Stomach smooth muscle (tissue), 2 donors: ENCODE results near the gene RECQL5.

ENCODE experiments used
- H3K27ac ChIP-seq: one replicate; pipeline ENCODE4 v1.7.0; 2013; ENCODE audit warnings: mild to moderate bottlenecking, low read length, inconsistent platforms
- H3K27me3 ChIP-seq, 2 donors: one replicate each; pipeline ENCODE4 v1.7.0; 2013; ENCODE audit warnings: low read length in 2 of 2; ENCODE audit not compliant: insufficient read depth in 2 of 2, control insufficient read depth in 1 of 2
- H3K36me3 ChIP-seq, 2 donors: one replicate each; pipeline ENCODE4 v1.7.0; 2013; ENCODE audit warnings: low read length in 2 of 2; ENCODE audit not compliant: control insufficient read depth in 2 of 2, insufficient read depth in 2 of 2
- H3K4me1 ChIP-seq: one replicate; pipeline ENCODE4 v1.7.0; 2013; ENCODE audit warnings: low read length; ENCODE audit not compliant: control insufficient read depth, insufficient read depth
- H3K4me3 ChIP-seq, 2 donors: one replicate each; pipeline ENCODE4 v1.7.0; 2013; ENCODE audit warnings: low read length in 2 of 2
- H3K9ac ChIP-seq, 2 donors: one replicate each; pipeline ENCODE4 v1.7.0; 2013; ENCODE audit warnings: low read length in 2 of 2, mild to moderate bottlenecking in 1 of 2
- H3K9me3 ChIP-seq, 2 donors: one replicate each; pipeline ENCODE4 v1.7.0; 2013; ENCODE audit warnings: low read length in 2 of 2; ENCODE audit not compliant: control insufficient read depth in 2 of 2
- donor health status: healthy.
- donor health status: Pancreatic carcinoma.

Gene RECQL5

GRCh38 chr17:75697651-75698291 lies 30.8 kb upstream of the RECQL5 start:
- H3K27me3 ChIP-seq: no peaks in the 10 kb centered on the region
- H3K27ac ChIP-seq: no peak overlapping the region
- peaks cover 44% of the 10 kb centered on the region for H3K4me1 ChIP-seq
- H3K4me3 ChIP-seq: no peak overlapping the region
- no peaks in the 10 kb centered on the region for H3K9me3 ChIP-seq
- no peak overlapping the region for H3K9ac ChIP-seq
- peaks cover 40 to 48% of the 10 kb centered on the region in 2 donors for H3K36me3 ChIP-seq

GRCh38 chr17:75695830-75696271 lies 28.9 kb upstream of the RECQL5 start:
- Histone ChIP-seq H3K27me3 (no peaks in the 10 kb centered on the region), H3K27ac (no peak overlapping the region), H3K4me1 (peaks cover 45% of the 10 kb centered on the region), H3K4me3 (no peak overlapping the region), H3K36me3 (peaks cover 27 to 40% of the 10 kb centered on the region in 2 donors), H3K9ac (no peak overlapping the region), H3K9me3 (no peaks in the 10 kb centered on the region)

- peak overlapping the region; percentile 85 for H3K27ac ChIP-seq
Measured at GRCh38 chr17:75695141-75695829, 28.3 kb upstream of the RECQL5 start.

GRCh38 chr17:75694536-75694935 lies 27.6 kb upstream of the RECQL5 start:
- Histone ChIP-seq H3K9me3 (no peaks in the 10 kb centered on the region), H3K4me1 (peaks cover 36% of the 10 kb centered on the region), H3K27ac (peak overlapping the region; percentile 85), H3K9ac (no peak overlapping the region), H3K4me3 (no peak overlapping the region), H3K27me3 (no peaks in the 10 kb centered on the region), H3K36me3 (peaks cover 18 to 32% of the 10 kb centered on the region in 2 donors)

More at GRCh38 chr17:75695141-75695829, 28.3 kb upstream of the RECQL5 start:
- Histone ChIP-seq H3K9ac (peak overlapping the region in 1 of 2 donors; percentile 29), H3K4me3 (no peak overlapping the region), H3K9me3 (no peaks in the 10 kb centered on the region), H3K36me3 (peaks cover 24 to 36% of the 10 kb centered on the region in 2 donors), H3K27me3 (no peaks in the 10 kb centered on the region), H3K4me1 (peaks cover 44% of the 10 kb centered on the region)

- Histone ChIP-seq H3K4me3 (no peak overlapping the region), H3K4me1 (peaks cover 36% of the 10 kb centered on the region), H3K27me3 (no peaks in the 10 kb centered on the region), H3K9me3 (no peaks in the 10 kb centered on the region), H3K36me3 (peaks cover 18 to 32% of the 10 kb centered on the region in 2 donors), H3K9ac (peak overlapping the region in 1 of 2 donors; percentile 58), H3K27ac (peak overlapping the region; percentile 85)
Measured at GRCh38 chr17:75693500-75694481, 26.8 kb upstream of the RECQL5 start.

- peaks cover 17 to 35% of the 10 kb centered on the region in 2 donors for H3K36me3 ChIP-seq
- no peak overlapping the region for H3K9ac ChIP-seq
- H3K4me1 ChIP-seq: peaks cover 44% of the 10 kb centered on the region
Measured at GRCh38 chr17:75692976-75693375, 26.0 kb upstream of the RECQL5 start.

GRCh38 chr17:75691801-75692626 lies 25.1 kb upstream of the RECQL5 start:
- Histone ChIP-seq H3K4me3 (no peak overlapping the region), H3K4me1 (peaks cover 40% of the 10 kb centered on the region), H3K36me3 (peaks cover 9 to 31% of the 10 kb centered on the region in 2 donors), H3K27me3 (no peaks in the 10 kb centered on the region), H3K9me3 (no peaks in the 10 kb centered on the region), H3K9ac (peak overlapping the region in 1 of 2 donors; percentile 21), H3K27ac (peak overlapping the region; percentile 85)

More at GRCh38 chr17:75692976-75693375, 26.0 kb upstream of the RECQL5 start:
- Histone ChIP-seq H3K27ac (peak overlapping the region; percentile 85), H3K4me3 (no peak overlapping the region), H3K9me3 (no peaks in the 10 kb centered on the region), H3K27me3 (no peaks in the 10 kb centered on the region)

- Histone ChIP-seq H3K36me3 (peaks cover 8 to 29% of the 10 kb centered on the region in 2 donors), H3K27me3 (no peaks in the 10 kb centered on the region), H3K9me3 (no peaks in the 10 kb centered on the region), H3K27ac (peak overlapping the region; percentile 31), H3K9ac (no peak overlapping the region), H3K4me1 (peaks cover 39% of the 10 kb centered on the region), H3K4me3 (no peak overlapping the region)
Measured at GRCh38 chr17:75691371-75691791, 24.4 kb upstream of the RECQL5 start.

GRCh38 chr17:75689441-75689873 lies 22.5 kb upstream of the RECQL5 start:
- Histone ChIP-seq H3K36me3 (peaks cover 5 to 14% of the 10 kb centered on the region in 2 donors), H3K27ac (no peak overlapping the region), H3K9ac (no peak overlapping the region)

More at GRCh38 chr17:75689441-75689873, 22.5 kb upstream of the RECQL5 start:
- H3K9me3 ChIP-seq: no peaks in the 10 kb centered on the region
- H3K4me1 ChIP-seq: peaks cover 47% of the 10 kb centered on the region
- H3K27me3 ChIP-seq: no peaks in the 10 kb centered on the region
- no peak overlapping the region for H3K4me3 ChIP-seq
